C4-2B (cell line): ENCODE measurements around the gene LGR4.

Experiments used
- H3K27ac ChIP-seq: fragments of 450-650 bp; 2 replicates; pipeline ENCODE4 v1.5.1; 2017
- CTCF ChIP-seq: fragments of 450-650 bp; conservative IDR thresholded peaks from 2 replicates; pipeline ENCODE4 v1.5.1; 2017; ENCODE audit warnings: mild to moderate bottlenecking
- ZFX ChIP-seq: fragments of 450-650 bp; IDR thresholded peaks from 2 replicates; pipeline ENCODE4 v1.6.1; 2017

The LGR4 gene

DNA sequence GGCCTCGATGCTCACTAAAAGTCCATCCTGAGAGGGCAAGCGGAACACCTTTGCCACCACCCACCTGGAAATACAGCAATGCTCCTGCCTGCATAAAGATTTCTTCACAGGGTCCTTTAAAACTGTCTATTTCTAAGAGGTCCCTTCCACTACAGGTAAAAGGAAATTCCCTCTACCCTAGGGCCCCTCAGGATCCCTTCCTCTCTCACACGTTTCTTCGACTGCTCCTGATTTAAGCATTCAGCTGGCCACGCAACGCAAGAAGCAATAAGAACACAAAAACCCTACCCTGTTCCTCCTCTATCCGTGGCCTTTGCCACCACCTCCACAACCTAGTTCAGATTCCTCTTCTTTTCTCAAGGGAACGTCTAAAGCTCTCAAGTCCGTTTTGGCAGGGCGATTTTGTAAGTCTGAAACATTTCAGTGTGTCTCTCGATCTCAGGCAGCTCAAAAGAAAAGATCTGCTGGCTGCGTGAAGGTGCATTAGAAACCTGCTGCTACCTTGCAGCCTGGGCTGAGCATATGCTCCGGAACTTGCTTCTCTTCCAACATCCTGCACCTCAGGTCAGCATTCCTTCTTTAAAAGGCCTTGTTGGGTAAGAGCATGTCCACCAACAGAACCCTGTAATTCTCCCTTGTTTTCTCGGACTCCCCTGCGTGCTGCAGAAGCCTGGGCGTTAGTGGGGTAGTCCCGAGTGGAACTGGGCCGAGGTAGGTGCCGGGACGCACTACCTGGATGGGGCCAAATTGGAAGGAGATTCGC lies 1.6 kb downstream of the LGR4 start:
- peak overlapping the region; percentile 90; the same call in 1 of the 2 replicates for H3K27ac ChIP-seq
- no peak for TF ChIP-seq CTCF
- TF ChIP-seq ZFX: no peak

DNA sequence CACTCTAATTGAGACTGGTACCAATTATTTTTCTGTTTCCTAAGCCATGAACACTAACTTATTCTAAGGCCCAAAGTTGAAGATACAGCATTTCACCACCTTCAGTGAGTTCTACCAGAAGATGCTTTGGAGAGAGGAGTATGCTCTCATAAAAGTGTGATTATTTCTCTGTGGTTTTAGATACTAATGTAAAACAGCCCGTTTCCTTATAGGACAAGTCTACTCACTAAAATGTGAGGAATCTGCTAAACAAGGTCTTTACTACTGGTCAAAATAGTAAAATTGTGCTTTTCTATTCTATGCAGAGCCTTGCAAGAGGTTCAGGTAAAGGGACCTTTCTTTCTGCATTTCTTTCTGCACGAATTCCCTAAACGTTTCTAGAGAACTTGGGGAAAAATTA lies 2.4 kb downstream of the LGR4 start:
- TF ChIP-seq CTCF (no peak), ZFX (no peak)
- no peak overlapping the region for H3K27ac ChIP-seq

GRCh38 chr11:27468995-27469695 lies 3.4 kb downstream of the LGR4 start:
- H3K27ac ChIP-seq: no peak overlapping the region
- TF ChIP-seq CTCF: no peak
- TF ChIP-seq ZFX: no peak

- H3K27ac ChIP-seq: no peak overlapping the region
- TF ChIP-seq ZFX: no peak
- TF ChIP-seq CTCF: no peak
Observed at GRCh38 chr11:27468209-27468994, 4.2 kb downstream of the LGR4 start.

DNA sequence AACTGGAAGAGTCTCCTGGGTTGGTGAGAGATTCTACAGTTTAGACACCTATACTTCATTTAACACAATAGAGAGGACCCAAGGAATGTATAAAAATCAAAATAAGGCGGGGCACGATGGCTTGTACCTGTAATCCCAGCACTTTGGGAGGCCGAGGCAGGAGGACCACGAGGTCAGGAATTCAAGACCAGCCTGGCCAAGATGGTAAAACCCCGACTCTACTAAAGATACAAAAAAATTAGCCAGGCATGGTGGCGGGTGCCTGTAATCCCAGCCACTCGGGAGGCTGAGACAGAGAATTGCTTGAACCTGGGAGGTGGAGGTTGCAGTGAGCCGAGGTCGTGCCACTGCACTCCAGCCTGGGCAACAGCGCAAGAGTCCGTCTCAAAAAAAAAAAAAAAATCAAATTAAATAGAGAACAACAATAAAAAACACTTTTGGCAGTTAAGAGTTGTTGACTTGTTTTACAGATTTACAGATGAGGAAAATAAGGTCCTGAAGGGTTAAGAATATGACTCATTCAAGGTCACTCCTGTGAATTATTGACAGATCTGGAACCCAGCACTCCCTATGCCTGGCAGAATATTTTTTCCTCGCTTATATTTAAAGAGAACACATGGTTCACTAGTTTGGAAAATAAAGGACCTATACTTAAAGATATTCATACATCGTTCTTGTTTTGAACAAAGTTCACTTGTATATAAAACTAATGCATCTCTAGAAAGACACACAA lies 5.2 kb downstream of the LGR4 start:
- TF ChIP-seq ZFX (no peak), CTCF (no peak)
- no peak overlapping the region for H3K27ac ChIP-seq

GRCh38 chr11:27466363-27466762 lies 6.2 kb downstream of the LGR4 start:
- TF ChIP-seq CTCF: no peak
- TF ChIP-seq ZFX: no peak
- H3K27ac ChIP-seq: no peak overlapping the region
